Cerebellar nuclear complex (tissue), 1 donor: ENCODE measurements around the gene RTN4RL2.

ENCODE experiments used
- DNase-seq, 2 experiments: peaks; one replicate each; lab custom pipeline; 2025; lab: John Stamatoyannopoulos, UW

Gene RTN4RL2

GRCh38 chr11:57481315-57481714 is 21.0 kb downstream of the RTN4RL2 start:
- no peak for DNase-seq

GRCh38 chr11:57481915-57482781 is 21.8 kb downstream of the RTN4RL2 start:
- no peak for DNase-seq

- no peak for DNase-seq
Measured at GRCh38 chr11:57482782-57483561, 22.6 kb downstream of the RTN4RL2 start.

GRCh38 chr11:57483562-57483918 is 23.2 kb downstream of the RTN4RL2 start:
- no peak for DNase-seq

GRCh38 chr11:57484141-57484710 is 23.9 kb downstream of the RTN4RL2 start:
- no peak for DNase-seq

GRCh38 chr11:57485217-57485990 is 25.1 kb downstream of the RTN4RL2 start:
- no peak for DNase-seq

- no peak for DNase-seq
Measured at GRCh38 chr11:57487021-57487778, 26.9 kb downstream of the RTN4RL2 start.

GRCh38 chr11:57487920-57488659 is 27.8 kb downstream of the RTN4RL2 start:
- DNase-seq: no peak

- no peak for DNase-seq
Measured at GRCh38 chr11:57490456-57491248, 30.3 kb downstream of the RTN4RL2 start.

- DNase-seq: no peak
Measured at GRCh38 chr11:57491371-57492061, 31.2 kb downstream of the RTN4RL2 start.

GRCh38 chr11:57493507-57494503 is 33.5 kb downstream of the RTN4RL2 start:
- no peak for DNase-seq

- no peak for DNase-seq
Measured at GRCh38 chr11:57496109-57496820, 35.9 kb downstream of the RTN4RL2 start.

GRCh38 chr11:57497303-57498247 is 37.2 kb downstream of the RTN4RL2 start:
- DNase-seq: no peak

- DNase-seq: no peak
Measured at GRCh38 chr11:57498540-57498939, 38.2 kb downstream of the RTN4RL2 start.

- DNase-seq: peak; percentile 71 to 90
Measured at GRCh38 chr11:57499413-57499982, 39.2 kb downstream of the RTN4RL2 start.
